Aorta (tissue), 5 donors: ENCODE data around the gene ANXA4. TPM values are rescaled to one million over a fixed set of nuclear protein-coding genes. Genes with fewer than 3 reads are reported as not detected.
A peak's percentile ranks its signal among the peaks of the same experiment; 100 is the strongest.
"Not testable (repeated sequence)": the region's sequence is repeated elsewhere in the genome, so short reads cannot be mapped to it uniquely, and the experiment has no call there.

Experiments used
- ATAC-seq: fragments of 200-7000 bp; cut with Tn5 transposase; one replicate; pipeline ENCODE4 v1.9.1; 2022; ENCODE audit warnings: moderate library complexity; ENCODE audit not compliant: low FRiP score
- DNase-seq, 2 donors: peaks; one replicate each; pipeline ENCODE4 v3.0.0-alpha.2; 2020
- H3K27ac ChIP-seq, 2 donors: one replicate each; pipeline ENCODE4 v1.5.1; 2013; ENCODE audit warnings: low read length in 2 of 2, mild to moderate bottlenecking in 2 of 2, moderate library complexity in 2 of 2, control low read depth in 1 of 2, inconsistent platforms in 1 of 2, low read depth in 1 of 2
- H3K27me3 ChIP-seq, 2 donors: one replicate each; pipeline ENCODE4 v1.6.1; 2013; ENCODE audit warnings: control low read depth in 1 of 2, low read length in 1 of 2, mild to moderate bottlenecking in 1 of 2, moderate library complexity in 1 of 2; ENCODE audit not compliant: insufficient read depth in 2 of 2, control insufficient read depth in 1 of 2
- H3K36me3 ChIP-seq, 2 donors: one replicate each; pipeline ENCODE4 v1.6.1; 2013; ENCODE audit warnings: control low read depth in 1 of 2, low read length in 1 of 2, mild to moderate bottlenecking in 1 of 2; ENCODE audit not compliant: insufficient read depth in 2 of 2, control insufficient read depth in 1 of 2
- H3K4me1 ChIP-seq, 2 donors: one replicate each; pipeline ENCODE4 v1.6.1; 2013; ENCODE audit warnings: low read length in 2 of 2, control low read depth in 1 of 2, mild to moderate bottlenecking in 1 of 2, moderate library complexity in 1 of 2; ENCODE audit not compliant: insufficient read depth in 2 of 2, control insufficient read depth in 1 of 2
- H3K4me3 ChIP-seq, 2 donors: one replicate each; pipeline ENCODE4 v1.5.1; 2013; ENCODE audit warnings: low read length in 2 of 2, control low read depth in 1 of 2, mild to moderate bottlenecking in 1 of 2
- H3K9me3 ChIP-seq: one replicate; pipeline ENCODE4 v1.6.1; 2013; ENCODE audit warnings: mild to moderate bottlenecking, low read length; ENCODE audit not compliant: control insufficient read depth
- WGBS, 2 donors: extraction: QIAGEN DNeasy Blood & Tissue Kit; methylation state at CpG; one replicate each; pipeline ENCODE4 v1.1.7; 2013; 5-methylcytosine and 5-hydroxymethylcytosine counted together
- intact Hi-C, 2 donors: fragments of 100-400 bp; cut with DNase I; formaldehyde crosslinking; loops; one replicate each; pipeline versions ENCODE4 v1.14.2 to v1.15.0; 2022
- polyA plus RNA-seq, 2 donors: library from polyadenylated mRNA; stranded (reverse); fragments of 200-250 nt; gene quantifications; one replicate each; pipeline ENCODE4 v1.2.3, GENCODE V29; 2013
- total RNA-seq, 2 donors: library from RNA; stranded (reverse); fragmentation: NEBNext Ultra II Directional; extraction: Animal tissue kit (Norgen Biotek cat#: 25700); gene quantifications; one replicate each; pipeline ENCODE4 v1.2.1, GENCODE V29; 2021
- donor health status: healthy with polysubstance abuse.
- donor health status: Bipolar disorder and iron deficiency.
- donor health status: DM: no; HTN: no; CAD: no.
- donor health status: DM: no; HTN: no; CAD: no.
- donor health status: DM: yes; HTN: yes; CAD: no.

The ANXA4 gene
- total and polyA plus RNA-seq, 4 donors = 73.0 to 120 (median 92.2) TPM

DNA sequence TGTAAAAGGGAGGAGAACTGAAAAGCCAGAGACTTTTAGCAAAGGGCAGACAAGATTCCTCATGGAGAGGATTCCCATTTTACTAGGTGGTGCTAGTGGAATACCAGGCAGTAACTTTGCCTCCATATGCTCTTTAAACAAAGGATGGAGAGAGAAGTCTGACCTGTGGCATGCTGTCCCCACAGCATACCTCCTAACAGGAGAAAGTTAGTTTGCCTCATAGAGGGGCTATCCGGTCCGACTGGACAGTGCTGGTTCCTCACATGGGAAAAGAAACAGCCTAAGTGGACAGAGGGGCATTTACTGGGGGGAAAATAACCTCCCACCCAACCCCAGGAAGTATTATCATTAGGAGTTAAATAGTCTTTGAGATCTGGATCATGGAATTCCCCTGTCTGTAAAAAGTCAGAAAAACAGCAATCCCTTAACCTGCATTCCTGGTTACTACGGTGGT is 55.9 kb downstream of the ANXA4 start:
- Histone ChIP-seq H3K27me3 (no peaks in the 10 kb centered on the region), H3K4me1 (peaks cover 0 to 15% of the 10 kb centered on the region in 2 donors), H3K9me3 (no peaks in the 10 kb centered on the region), H3K4me3 (peak overlapping the region in 1 of 2 donors; percentile 47), H3K27ac (peak overlapping the region in 1 of 2 donors; percentile 20), H3K36me3 (no peaks in the 10 kb centered on the region)
- no peak for DNase-seq
- WGBS, 2 donors = 18 to 21% methylated on average over 3 of the region's 3 CpGs
- intact Hi-C loops = loop anchor here in 1 of 2 donors (5.0 kb wide), 1 partner anchor 56 kb away; the partner anchor contains the start of gene ANXA4
- peak; percentile 36 for ATAC-seq

DNA sequence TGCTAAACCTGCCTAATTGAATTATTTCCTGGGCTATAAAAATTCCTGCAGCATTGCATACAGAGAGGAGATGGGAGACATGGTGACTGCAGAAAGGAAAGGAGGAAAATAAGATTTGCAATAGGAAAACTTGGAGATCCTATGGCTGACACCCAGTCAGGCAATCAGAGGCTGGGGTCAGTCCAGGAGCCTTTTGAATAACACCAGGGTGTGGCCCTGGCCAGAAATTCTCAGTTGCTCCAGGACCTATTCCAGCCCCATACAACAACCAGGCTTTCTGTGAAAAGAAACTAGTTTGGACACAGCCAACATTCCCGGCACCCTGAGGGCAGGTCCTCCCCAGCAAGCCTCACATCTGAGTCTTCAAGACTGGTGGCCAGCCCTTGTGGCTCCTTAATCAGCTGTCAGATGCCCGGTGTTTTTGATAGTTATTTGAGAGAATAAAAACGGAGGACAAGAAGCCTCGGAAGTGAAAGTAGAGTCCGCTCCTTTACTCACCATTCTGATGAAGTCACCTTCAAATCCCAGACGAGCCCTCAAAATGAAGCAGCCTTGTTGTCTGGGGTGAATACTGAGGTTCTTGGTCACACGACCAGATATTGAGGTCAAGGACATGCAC is 56.5 kb downstream of the ANXA4 start:
- H3K27me3 ChIP-seq = no peaks in the 10 kb centered on the region
- peak overlapping the region; percentile 38 to 56 for H3K27ac ChIP-seq
- peak overlapping the region; percentile 47 to 57 for H3K4me3 ChIP-seq
- H3K4me1 ChIP-seq = peaks cover 0 to 15% of the 10 kb centered on the region in 2 donors
- peak; percentile 55 for ATAC-seq
- intact Hi-C loops = loop anchor here in 1 of 2 donors (5.0 kb wide), 1 partner anchor 56 kb away; the partner anchor contains the start of gene ANXA4
- peak in 1 of 2 donors; percentile 46 for DNase-seq
- H3K9me3 ChIP-seq = no peaks in the 10 kb centered on the region
- H3K36me3 ChIP-seq = no peaks in the 10 kb centered on the region
- 3 to 6% methylated on average over 7 of the region's 7 CpGs for WGBS, 2 donors

DNA sequence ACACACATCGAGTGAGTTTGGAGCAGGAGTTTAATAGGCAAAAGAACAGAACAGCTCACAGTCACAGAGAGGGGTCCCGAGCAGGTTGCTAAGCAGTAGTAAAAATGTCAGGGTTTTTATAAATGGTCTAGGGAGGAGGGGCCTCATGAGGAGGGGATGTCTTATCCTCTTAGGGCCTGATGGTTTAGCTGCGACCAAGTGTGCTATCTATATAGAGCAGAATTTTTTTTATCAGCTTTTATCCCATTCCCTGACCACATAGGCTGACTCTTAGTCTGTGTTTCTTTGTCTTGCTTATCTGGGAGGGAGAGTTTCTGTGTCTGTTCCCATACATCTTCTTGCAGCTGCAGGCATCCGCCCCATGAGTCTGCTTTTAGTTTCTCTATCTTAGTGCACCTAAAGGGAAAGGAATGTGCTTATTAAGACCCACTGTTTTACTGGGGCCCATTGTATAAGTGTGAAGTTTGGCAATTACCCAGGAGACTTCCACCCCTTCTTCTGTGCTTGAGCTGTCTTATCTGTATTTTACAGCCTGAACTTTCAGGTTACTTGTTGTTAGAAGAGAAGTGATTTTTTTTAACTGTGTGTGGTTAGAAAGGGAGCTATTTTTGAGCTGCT is 57.1 kb downstream of the ANXA4 start:
- ATAC-seq (no peak), DNase-seq (no peak)
- 2 to 9% methylated on average over 4 of the region's 4 CpGs for WGBS, 2 donors
- H3K27ac ChIP-seq = peak overlapping the region; percentile 38 to 56
- no peaks in the 10 kb centered on the region for H3K27me3 ChIP-seq
- intact Hi-C loops = loop anchor here in 1 of 2 donors (5.0 kb wide), 1 partner anchor 57 kb away; the partner anchor contains the start of gene ANXA4
- no peaks in the 10 kb centered on the region for H3K36me3 ChIP-seq
- H3K4me3 ChIP-seq = peak overlapping the region; percentile 47 to 57
- H3K9me3 ChIP-seq = no peaks in the 10 kb centered on the region
- peaks cover 0 to 15% of the 10 kb centered on the region in 2 donors for H3K4me1 ChIP-seq

GRCh38 chr2:69801745-69802290 is 59.9 kb downstream of the ANXA4 start:
- Histone ChIP-seq H3K4me3 (no peak overlapping the region), H3K36me3 (peaks cover 0 to 1% of the 10 kb centered on the region in 2 donors), H3K4me1 (peaks cover 0 to 10% of the 10 kb centered on the region in 2 donors), H3K9me3 (no peaks in the 10 kb centered on the region), H3K27me3 (no peaks in the 10 kb centered on the region), H3K27ac (no peak overlapping the region)
- intact Hi-C loops = loop anchor here in 1 of 2 donors (10.0 kb wide), 1 partner anchor 237 kb away; no protein-coding TSS in a partner anchor
- WGBS, 2 donors = 92 to 100% methylated on average over 1 of the region's 1 CpG
- no peak for ATAC-seq
- no peak for DNase-seq

GRCh38 chr2:69802781-69803367 is 60.9 kb downstream of the ANXA4 start:
- DNase-seq = not testable (repeated sequence)

GRCh38 chr2:69804416-69804815 is 62.5 kb downstream of the ANXA4 start:
- no peak for ATAC-seq
- DNase-seq = no peak
- Histone ChIP-seq H3K36me3 (peaks cover 1 to 3% of the 10 kb centered on the region in 2 donors), H3K4me3 (no peak overlapping the region), H3K27ac (no peak overlapping the region), H3K9me3 (no peaks in the 10 kb centered on the region), H3K4me1 (peaks cover 0 to 2% of the 10 kb centered on the region in 2 donors), H3K27me3 (no peaks in the 10 kb centered on the region)
- intact Hi-C loops = loop anchor here in 1 of 2 donors (10.0 kb wide), 1 partner anchor 240 kb away; no protein-coding TSS in a partner anchor
- WGBS, 2 donors = 87 to 90% methylated on average over 11 of the region's 11 CpGs

More at GRCh38 chr2:69802781-69803367, 60.9 kb downstream of the ANXA4 start:
- not testable (repeated sequence) for H3K27ac ChIP-seq, H3K4me1 ChIP-seq, H3K4me3 ChIP-seq, H3K27me3 ChIP-seq, ATAC-seq, H3K9me3 ChIP-seq, H3K36me3 ChIP-seq
- intact Hi-C loops = loop anchor here in 1 of 2 donors (10.0 kb wide), 1 partner anchor 238 kb away; no protein-coding TSS in a partner anchor
- 86 to 100% methylated on average over 4 of the region's 4 CpGs for whole genome bisulfite sequencing, 2 donors

DNA sequence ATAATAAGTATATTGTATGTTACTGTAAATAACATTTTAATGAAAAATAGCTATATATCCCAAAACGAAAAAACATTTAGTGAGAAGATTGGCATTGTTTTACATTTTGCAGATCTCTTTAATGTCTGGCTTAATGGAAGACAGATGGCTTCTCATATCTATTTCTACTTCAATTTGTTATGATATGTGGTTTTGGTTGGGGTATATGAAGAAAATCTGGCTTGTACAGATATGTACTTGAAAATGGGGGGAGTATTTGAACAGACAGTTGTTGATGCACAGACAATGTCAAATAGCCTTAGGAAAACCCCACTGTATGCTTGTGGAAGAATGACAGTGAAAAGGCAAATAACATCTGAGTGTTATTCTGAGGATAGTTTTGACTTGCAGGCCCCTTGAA is 64.0 kb downstream of the ANXA4 start:
- Histone ChIP-seq H3K27me3 (no peaks in the 10 kb centered on the region), H3K4me1 (peaks cover 0 to 1% of the 10 kb centered on the region in 2 donors), H3K27ac (no peak overlapping the region), H3K36me3 (peaks cover 1 to 3% of the 10 kb centered on the region in 2 donors), H3K9me3 (no peaks in the 10 kb centered on the region), H3K4me3 (no peak overlapping the region)
- no peak for ATAC-seq
- intact Hi-C loops = loop anchor here in 1 of 2 donors (10.0 kb wide), 1 partner anchor 241 kb away; no protein-coding TSS in a partner anchor
- WGBS, 2 donors = 87 to 89% methylated on average over 1 of the region's 1 CpG
- no peak for DNase-seq

DNA sequence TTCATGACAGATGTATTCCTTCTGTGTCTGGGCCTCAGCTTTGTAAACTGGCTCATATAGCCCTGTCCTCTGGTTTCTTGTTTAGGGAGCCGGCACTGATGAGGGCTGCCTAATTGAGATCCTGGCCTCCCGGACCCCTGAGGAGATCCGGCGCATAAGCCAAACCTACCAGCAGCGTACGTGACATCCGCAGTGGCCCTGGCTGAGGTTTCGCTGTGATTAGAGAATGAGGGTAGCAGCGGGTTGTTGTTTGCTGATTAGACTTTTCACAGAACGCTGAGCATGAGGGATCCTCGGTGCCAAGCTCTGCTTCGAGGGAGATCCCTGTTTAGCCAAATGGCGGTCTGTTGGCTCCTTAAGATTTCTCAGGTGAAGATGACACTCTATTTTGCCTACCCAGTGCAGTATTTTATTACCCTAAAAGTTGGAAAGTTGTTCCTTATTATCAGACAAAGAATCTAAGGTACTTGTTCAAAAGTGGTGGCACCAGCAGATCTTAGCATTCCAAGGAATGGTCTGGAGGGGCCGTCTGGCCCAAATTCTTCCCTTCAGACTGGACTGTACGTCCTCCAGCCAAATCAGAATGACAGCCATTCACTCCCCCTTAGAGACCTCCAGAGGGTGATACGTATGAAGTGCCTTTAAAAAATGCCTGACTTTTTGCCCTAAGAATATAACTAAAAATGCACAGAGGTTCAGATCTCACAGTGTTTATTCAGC is 66.0 kb downstream of the ANXA4 start:
- Histone ChIP-seq H3K27me3 (no peaks in the 10 kb centered on the region), H3K4me1 (no peaks in the 10 kb centered on the region), H3K9me3 (no peaks in the 10 kb centered on the region), H3K36me3 (peaks cover 1 to 3% of the 10 kb centered on the region in 2 donors), H3K4me3 (no peak overlapping the region), H3K27ac (no peak overlapping the region)
- no peak for ATAC-seq
- 78 to 86% methylated on average over 16 of the region's 16 CpGs for WGBS, 2 donors
- intact Hi-C loops = loop anchor here in 1 of 2 donors (10.0 kb wide), 1 partner anchor 243 kb away; no protein-coding TSS in a partner anchor
- no peak for DNase-seq
